Activated T-cell treated with anti-CD3 and anti-CD28 coated beads, Interleukin-2, amount 50 U/mL, for 48 hours (primary cell): ENCODE results near the gene PPP2R5C.
"Not testable (repeated sequence)": the region's sequence is repeated elsewhere in the genome, so short reads cannot be mapped to it uniquely, and the experiment has no call there.

ENCODE experiments used
- DNase-seq, 2 experiments: peaks; one replicate each; pipeline ENCODE4 v3.0.0-alpha.2; 2020

PPP2R5C gene

DNA sequence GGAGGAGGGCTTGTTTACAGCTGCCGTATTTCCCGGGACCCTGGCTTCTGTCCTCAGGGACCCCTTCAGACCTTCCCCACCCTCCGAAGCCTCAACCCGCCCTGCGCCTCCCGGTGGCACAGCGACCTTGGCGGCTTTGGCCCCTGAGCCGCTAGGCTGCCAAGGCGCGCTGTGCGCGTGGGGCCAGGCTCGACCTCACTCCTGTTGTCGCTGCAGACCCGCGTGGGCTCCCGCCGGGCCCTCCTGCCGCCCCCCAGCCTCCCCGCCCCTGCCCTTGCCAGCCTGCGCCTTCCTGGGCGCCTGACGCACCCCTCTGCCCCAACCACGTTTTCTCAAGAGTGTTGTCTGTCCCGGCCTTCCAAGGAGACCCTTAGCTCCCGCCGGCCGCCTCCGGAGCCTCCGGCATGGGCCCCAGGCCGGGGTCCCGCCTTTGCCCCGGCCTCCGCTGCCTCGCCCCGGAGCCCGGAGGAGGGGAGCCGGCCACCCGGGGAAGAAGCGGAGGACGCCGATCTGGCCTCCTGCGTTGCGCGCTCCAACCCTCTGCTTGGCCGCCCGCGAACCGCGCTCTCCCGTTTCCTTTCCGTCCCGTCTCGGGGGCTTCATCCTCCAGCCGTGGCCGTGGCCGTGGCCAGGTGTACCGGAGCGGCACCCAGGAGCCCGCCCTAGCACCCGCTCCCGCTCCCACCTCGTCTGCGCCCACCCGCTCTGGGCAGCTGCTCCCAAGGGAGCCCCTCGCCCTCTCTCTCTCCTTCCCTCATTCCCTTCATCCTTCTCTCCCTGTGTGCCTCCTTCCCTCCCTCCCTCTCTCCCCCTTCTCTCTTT is 19.9 kb downstream of the PPP2R5C start:
- peak; percentile 66 to 69 for DNase-seq

DNA sequence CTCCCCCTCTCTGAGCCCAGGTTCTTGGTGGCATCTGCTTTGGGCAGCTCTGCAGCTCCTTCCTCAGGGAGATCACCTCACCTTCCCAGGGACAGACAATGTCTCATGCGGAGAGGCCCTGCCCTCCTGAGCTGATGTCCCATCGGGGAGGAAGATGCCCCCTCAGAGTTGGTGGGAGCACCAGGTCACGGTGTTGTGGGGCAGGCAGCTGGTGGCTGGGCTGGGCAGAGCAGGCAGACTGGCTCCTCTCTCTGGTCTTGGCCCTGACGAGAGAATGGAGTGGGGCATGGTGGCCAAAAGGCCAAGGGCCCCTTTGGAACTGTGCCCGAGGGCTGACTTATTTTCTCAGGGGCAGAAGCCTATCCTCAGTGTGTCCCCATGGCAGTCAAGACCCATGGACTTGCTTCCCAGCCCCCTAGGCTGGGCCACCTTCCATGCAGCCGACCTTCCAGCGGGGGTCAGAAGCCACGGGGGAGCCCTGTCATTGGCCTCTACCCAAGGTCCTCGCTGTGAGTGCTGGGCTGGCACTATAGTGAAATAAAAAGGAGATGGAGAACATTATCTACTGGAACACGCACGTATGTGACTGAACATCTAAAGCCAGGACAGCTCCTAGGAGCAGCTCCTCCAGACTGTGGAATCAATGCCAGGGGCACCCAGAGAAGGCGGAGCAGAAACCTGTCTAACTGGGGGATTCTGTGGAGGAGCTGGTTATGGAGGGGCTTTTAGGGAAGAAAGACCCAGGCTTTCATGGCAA is 21.9 kb downstream of the PPP2R5C start:
- no peak for DNase-seq

DNA sequence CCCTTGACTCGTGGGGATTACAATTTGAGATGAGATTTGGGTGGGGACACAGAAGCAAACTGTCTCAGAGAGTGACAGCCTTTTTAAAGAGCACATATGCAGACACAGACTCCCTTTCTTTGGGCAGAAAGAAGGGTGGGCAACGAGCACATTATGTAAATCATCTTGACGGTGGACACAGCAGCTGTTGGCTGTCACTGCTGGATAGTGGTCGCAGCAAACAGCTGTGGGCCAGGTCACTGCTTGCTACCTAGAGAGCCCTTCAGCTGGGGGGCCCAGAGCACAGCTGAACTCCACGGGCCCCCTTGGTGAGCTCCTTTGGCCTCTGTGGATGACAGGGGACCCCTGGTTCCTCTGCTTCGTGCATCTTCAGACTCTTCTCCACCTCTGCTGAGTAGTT is 23.1 kb downstream of the PPP2R5C start:
- DNase-seq = no peak

DNA sequence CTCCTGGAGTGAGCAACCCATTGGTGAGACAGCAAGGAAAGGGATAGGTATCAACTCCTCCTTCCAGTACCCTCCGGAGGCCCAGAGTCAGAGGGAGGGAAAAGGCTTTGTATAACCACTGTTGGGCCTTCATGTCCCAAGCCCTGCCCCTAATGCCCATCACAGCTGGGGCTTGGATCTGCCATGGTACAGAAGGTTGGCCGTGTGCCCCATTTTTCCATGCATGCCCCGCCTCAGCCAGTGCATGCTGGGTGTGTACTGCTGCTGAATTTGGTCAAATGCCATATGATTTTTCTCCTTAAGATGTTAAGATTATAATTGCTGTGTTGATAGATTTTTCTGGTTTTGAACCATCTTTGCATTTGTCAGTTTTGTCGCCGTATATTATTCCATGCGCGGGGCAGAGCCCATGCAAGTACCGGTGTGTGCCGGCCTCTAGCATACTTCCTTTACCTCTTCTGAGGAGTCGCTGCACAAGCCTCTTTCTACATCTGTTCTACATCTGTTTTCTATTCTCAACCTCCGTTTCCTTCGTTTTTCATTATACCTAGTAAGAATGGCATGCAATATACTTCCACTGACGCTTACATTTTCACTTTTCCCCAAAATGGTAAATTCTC is 26.6 kb downstream of the PPP2R5C start:
- no peak for DNase-seq

DNA sequence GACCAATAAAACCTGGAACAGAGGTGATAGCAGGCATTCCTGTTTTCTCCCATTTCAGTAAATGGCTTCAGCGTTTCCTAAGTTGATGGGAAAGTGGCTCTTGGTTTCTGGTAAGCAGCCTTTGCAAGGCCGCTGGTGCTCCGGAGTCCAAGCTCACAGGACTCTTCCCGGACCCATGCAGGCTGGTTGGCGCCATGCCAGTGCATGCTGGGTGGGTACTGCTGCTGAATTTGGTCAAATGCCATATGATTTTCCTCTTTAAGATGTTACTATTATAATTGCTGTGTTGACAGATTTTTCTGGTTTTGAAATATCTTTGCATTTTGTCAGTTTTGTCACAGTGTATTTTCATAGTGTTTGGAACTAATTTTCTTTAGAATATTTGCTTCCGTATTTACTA is 27.7 kb downstream of the PPP2R5C start:
- DNase-seq = no peak

DNA sequence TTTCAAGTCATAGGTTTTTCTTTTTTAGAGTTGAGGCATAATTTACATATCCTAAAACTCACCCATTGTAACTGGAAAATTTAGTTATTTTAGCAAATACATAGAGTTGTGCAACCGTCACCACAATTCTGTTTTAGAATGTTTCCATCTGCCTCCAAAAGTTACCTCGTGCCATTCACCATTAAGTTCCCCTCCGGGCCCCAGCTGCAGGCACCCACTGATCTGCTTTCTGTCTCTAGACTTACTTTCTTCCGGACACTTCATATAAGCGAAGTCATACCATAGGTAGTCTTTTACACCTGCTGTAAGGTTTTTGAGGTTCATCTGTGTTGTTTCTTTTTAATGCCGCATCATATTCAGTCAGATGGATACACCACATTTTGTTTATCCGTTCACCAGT is 28.7 kb downstream of the PPP2R5C start:
- DNase-seq = no peak

DNA sequence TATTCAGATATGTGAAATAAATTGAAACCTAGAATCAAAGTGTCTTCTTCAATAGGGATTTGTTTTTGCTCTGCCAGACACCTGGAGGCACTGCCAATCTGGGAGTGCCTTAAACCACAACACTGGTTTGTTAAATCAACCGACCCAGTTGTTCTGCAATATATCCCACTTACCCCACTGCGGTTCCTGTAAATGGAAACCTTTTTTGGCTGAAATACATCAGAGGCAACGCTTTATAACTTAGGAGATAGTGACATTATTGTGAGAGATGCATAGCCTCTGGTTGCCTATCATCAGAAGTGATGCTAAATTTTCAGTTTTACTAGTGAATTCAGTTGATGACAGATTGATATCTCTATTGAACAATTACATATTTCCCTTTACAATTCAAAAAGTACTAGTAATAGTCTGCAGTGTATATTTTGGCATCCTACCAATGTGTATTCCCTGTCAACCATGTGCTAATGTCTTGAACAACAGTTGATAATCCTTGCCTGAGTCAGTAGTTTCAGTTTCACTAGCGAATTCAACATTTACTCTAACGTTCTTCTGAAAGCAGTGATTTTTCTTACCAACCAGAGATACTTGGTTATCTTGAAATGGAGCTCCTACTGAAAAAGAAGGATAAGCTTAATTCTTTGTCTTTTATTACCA is 30.5 kb downstream of the PPP2R5C start:
- DNase-seq = no peak

DNA sequence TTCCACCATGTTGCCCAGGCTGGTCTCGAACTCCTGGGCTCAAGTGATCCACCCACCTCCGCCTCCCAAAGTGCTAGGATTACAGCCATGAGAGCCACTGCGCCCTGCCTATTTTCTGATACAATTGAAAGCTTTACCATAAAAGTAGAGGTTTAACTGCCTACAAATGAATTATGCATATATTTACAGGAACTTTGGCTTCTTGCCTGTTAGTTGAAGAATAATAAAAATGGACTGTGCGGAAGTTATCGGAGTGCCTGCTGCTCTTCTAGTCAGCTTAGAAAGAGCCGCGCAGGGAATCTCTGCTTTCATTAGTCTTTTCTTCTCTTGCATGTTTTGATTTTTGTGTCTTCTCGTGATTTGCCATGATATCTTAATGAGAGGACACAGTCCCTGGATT is 34.5 kb downstream of the PPP2R5C start:
- DNase-seq = no peak

DNA sequence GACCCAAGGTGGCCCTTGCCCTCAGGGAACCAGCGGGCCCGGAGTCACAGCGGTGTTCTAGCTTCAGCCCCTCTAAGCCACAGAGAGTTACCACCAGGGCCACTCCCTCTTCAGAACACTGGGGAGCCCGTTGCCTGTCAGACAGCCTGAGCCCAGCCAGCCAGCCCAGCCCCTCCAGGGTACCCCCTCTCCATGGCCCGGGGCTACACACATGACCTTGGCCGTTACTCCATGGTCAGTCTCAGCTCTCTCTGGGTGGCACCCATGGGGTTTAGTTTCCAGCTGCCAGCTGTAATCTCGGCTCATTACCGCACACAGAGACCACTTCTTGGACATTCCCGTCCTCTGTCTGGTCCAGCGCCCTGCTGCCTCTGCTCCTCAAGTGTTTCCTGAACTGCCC is 35.0 kb downstream of the PPP2R5C start:
- no peak for DNase-seq

DNA sequence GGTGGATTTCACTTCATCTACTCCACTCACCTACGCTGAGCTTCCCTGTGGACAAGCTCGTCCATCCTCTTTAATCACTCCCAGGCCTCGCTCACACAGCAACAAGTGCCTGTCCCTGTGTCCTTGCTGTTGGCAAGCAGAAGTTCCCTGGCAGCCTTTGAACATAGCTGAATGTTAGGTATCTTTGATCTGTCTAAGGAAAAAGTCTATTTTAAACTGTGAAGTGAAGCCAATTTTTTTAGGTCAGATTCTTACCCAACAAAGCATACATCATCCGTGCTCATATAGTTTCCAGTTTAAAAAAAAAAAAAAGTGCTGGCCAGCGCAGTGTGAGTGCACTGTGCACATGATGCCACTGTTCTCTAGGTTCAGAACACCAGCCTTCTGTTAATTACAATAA is 36.3 kb downstream of the PPP2R5C start:
- no peak for DNase-seq

DNA sequence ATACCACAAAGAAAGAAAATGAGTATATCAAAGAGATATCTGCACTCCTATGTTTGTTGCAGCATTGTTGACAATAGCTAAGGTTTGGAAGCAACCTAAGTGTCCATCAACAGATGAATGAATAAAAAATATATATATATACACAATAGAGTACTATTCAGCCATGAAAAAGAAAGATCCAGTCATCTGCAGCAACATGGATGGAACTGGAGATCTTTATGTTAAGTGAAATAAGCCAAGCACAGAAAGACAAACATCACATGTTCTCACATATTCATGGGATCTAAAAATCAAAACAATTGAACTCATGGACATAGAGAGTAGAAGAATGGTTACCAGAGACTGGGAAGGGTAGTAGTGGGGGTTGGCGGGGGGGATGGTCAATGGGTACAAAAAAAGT is 42.9 kb downstream of the PPP2R5C start:
- not testable (repeated sequence) for DNase-seq

DNA sequence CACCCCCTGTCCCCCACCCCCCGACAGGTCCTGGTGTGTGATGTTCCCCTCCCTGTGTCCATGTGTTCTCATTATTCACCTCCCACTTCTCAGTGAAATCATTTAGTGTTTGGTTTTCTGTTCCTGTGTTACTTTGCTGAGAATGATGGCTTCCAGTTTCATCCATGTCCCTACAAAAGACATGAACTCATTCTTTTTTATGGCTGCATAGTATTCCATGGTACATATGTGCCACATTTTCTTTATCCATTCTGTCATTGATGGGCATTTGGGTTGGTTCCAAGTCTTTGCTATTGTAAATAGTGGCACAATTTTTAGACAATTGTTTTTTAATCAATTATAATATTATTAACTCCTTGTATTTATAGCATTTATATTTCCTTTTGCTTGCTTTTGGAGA is 44.7 kb downstream of the PPP2R5C start:
- DNase-seq = not testable (repeated sequence)

DNA sequence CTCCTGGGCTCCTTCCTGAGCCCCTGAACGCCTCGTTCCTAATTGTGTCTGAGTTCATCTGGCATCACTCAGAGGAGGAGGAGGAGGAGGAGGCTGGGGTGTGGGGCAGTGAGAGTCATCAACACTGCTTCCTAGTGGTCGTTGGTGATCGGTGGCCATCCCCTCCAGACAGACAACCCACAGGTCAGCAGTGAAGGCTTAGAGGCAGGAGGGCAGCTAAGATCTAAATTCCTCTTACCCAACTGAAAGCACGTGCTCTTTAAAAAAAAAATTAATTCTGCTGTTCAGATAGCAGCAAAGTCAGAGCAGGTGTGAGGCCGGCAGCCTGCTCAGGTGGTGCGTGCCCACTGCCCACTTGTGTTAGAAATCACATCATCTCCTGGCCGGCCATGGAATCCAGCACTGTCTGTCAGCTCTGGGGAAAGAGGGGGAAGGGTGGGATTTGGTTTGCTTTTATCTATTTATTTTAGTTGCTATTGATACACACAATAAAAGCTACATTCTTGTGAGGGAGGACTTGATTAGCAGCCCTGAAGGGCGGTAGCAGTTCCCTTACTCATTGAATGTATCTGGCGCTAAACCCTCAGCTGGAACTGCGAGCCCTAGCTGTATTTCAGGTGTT is 46.6 kb downstream of the PPP2R5C start:
- no peak for DNase-seq

DNA sequence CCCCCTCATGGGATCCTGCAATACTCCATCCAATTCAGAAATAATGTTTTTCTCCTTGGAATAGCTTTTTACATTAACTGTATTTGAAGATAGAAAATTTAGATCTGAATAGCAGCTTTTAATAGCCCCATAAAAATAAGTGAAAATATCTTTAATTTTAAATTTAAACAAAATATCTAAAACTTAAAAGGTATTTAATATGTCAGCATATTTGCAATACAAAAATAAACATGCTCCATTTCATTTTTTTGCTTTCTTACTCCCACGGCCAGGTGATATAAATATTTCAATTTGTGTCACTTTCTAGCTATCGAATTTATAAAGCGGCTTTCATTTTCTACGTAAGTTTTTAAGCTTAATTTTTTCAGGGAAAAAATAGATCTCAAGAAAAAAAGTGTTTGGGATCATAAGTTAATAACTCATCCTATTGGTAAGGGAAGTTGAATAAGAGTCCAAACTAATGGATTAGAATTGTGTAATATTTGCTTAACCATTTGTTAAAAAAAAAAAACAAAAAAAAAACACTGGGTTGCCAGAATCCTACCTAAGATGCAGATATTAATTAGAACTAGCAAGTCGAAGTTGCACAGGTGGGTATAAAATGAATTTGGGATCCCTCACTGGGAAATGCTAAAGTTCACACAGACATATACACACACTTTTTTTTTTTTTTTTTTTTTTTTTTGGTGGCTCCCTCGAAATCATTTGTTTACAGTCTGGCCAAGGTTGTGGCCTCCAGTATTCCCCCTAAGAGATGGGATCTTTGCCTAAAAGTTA is 47.6 kb downstream of the PPP2R5C start:
- DNase-seq = no peak

DNA sequence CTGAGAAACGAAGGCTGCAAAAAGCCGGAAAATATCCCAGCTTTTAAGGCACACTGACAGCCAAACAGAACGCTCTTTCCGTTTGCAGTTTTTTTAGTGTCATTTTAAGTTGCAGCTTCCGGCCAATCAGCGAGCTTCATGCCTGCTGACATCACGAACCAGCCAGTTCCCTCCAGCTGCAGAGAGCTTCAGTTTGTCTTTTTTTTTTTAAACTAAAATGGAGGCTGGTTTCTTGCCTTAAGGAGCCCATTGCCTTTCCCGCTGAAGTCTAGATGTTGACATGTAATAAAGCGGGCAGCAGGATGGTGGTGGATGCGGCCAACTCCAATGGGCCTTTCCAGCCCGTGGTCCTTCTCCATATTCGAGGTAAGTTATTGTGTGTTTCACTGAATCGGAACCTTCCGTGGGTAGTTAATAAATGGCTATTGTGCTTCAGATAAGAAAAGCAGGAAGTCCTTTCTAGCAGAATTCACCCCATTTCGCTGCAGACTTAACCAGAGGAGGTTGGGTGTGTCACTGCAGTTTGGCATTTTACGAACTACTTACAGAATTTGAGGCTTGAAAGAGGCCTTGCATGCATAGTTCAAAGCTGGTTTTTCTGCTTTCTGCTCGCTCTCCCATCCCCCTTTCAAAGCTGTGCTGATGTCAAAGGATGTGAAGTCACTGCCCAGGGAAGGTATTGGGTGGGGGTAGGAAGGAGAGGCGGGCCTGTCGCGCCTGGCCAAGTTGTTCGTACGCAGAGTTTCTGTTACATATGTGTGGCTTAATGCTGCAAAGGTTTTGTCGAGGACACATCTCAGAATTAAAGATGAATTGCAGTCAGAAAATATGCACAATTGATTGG is 48.4 kb downstream of the PPP2R5C start:
- peak; percentile 83 to 84 for DNase-seq

DNA sequence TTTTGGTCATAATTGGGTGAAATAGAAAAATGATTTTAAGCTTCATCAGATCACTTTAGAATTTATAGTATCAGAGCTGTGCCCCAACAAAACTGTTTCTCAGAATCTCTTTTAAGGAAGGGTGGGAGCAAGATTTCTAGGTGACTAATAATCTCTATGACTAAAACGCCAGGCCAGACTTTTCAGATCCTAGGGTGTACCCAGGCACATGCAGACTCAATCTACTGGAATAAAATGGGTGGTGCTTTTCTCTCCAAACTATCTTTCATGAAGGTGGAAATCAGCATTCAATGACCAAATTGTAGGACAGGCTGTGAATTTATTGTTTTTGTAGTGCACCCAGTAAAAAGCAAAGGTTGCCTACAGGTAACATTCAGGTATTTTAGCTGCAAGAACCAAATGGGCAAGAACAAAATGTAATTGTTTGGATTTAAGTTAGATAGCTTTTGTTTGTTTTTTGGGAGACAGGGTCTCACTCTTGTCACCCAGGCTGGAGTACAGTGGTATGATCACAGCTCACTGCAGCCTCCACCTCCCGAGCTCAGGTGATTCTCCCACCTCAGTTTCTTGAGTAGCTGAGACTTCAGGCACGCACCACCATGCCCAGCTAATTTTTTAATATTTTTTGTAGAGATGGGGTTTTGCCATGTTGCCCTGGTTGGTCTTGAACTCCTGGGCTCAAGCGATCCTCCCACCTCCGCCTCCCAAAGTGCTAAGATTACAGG is 49.5 kb downstream of the PPP2R5C start:
- DNase-seq = no peak

DNA sequence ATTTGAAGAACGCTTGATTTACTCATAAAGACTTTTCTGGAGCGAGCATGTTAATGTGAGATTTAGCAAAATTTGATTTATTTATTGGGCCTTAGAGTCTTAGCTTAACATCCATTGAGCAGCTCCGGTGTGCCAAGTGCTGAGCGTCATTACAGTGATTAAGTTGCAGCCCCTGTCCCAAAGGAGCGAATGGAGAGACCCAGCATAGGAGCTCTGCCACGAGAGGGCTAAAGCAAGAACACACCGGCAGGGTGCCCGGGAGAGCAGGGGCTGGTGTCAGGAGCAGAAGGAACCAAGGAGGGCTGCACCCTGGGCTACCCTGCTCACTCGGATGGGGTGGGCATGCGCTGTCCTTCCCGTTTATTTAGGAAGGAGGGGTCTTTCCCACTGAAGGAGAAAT is 50.6 kb downstream of the PPP2R5C start:
- DNase-seq = no peak

DNA sequence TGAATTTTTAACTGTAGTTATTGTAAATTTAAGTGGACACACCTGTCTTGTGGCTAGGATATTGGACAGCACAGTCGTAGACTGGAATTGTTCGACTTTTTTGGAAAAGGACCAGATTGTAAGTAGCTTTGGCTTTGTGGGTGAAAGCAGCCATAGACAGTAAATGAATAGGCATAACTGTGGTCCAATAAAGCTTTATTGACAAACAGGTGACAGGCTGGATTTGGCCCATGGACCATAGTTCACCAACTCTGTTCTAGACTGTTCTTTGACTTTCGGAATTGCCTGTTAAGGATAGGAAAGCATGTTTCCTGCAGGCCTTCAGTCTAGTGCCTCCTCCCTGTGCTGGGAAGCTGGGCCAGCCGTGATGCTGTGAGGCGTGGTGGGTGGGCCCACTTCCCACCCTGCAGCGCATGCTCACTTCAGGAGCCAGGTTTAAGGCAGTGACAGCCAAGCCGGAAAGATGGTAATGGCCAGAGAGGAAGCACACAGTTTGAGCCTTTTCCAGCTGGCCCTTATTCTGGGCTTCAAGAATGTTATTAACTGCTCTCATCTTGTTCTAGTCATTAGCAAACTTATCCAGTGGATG is 51.8 kb downstream of the PPP2R5C start:
- no peak for DNase-seq

DNA sequence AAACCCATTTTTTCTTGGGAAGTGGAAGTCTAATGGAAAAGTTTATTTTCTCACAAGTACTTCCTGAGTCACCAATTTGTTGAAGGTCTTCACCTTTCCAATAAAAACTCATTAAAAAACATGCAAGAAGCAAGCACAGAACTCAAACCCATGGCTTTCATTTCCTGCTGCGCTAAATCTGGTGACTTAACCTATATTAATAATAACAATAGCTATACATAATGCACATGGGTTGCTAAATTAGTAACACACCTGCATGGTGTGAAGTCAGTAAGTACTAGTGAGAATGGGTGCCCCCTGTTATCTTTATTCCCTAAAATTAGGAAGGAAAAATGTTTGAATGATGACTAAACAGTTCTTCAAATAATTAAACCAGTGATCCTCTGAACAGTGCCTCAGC is 52.3 kb downstream of the PPP2R5C start:
- DNase-seq = no peak

DNA sequence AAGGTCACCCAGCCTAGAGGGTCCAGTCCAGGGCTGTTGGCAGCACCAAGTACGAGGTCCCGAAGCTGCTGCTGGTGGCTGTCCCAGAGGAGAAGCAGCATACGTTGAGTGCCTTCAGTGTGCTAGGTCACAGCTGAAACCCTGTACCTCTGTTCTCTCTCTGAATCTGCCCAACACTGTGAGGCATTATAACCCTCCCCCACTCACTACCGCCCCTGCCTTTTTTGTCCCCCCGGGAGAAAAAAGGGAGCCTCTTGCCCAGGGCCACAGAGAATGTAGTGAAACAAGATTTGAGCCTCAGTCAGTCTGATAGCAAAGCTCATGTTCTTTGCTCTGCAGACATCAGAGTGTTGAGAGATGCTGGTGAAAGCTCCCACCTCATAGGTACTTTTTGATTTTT is 53.4 kb downstream of the PPP2R5C start:
- DNase-seq = peak; percentile 47 to 53
